Esophagus muscularis mucosa (tissue), 4 donors: ENCODE measurements around the gene PCDH1. TPM values are rescaled to one million over a fixed set of nuclear protein-coding genes. Genes with fewer than 3 reads are reported as not detected.
"Not testable (repeated sequence)": the region's sequence is repeated elsewhere in the genome, so short reads cannot be mapped to it uniquely, and the experiment has no call there.

ENCODE experiments used
- DNase-seq: peaks from one replicate; pipeline ENCODE4 v3.0.0-alpha.2; 2017; ENCODE audit errors: extremely low spot score
- H3K27ac ChIP-seq, 4 donors: fragments of 200-600 bp; sonication (generic); replicated peaks in 1 of 4; 1 replicate in 3 of 4; 2 replicates in 1 of 4; pipeline ENCODE4 v1.5.1; 2016 to 2019; ENCODE audit warnings: mild to moderate bottlenecking in 1 of 4
- H3K27me3 ChIP-seq, 4 donors: fragments of 200-600 bp; sonication (generic); one replicate each; pipeline versions ENCODE4 v1.5.1 to v1.6.0; 2016 to 2019
- H3K36me3 ChIP-seq, 4 donors: fragments of 200-600 bp; sonication (generic); one replicate each; pipeline ENCODE4 v1.5.1; 2016 to 2019
- H3K4me1 ChIP-seq, 4 donors: fragments of 200-600 bp; sonication (generic); one replicate each; pipeline ENCODE4 v1.5.1; 2016 to 2019
- H3K4me3 ChIP-seq, 4 donors: fragments of 200-600 bp; sonication (generic); 1 replicate in 2 of 4; 2 replicates in 2 of 4; pipeline ENCODE4 v1.5.1; 2016 to 2019; ENCODE audit warnings: mild to moderate bottlenecking in 4 of 4, moderate library complexity in 1 of 4
- H3K9me3 ChIP-seq, 4 donors: fragments of 200-600 bp; sonication (generic); 1 replicate in 3 of 4; 2 replicates in 1 of 4; pipeline ENCODE4 v1.5.1; 2016 to 2019
- CTCF ChIP-seq, 3 experiments: fragments of 200-600 bp in 2 of 3; fragments of 450-650 bp in 1 of 3; sonication (generic) in 2 of 3; IDR thresholded peaks; one replicate each; pipeline ENCODE4 v1.5.1; 2017 to 2019; ENCODE audit warnings: antibody characterized with exemption in 3 of 3, mild to moderate bottlenecking in 2 of 3, moderate library complexity in 1 of 3
- EP300 ChIP-seq: sonication (generic); formaldehyde crosslinking; IDR thresholded peaks from one replicate; pipeline ENCODE4 v1.6.1; 2017; ENCODE audit warnings: antibody characterized with exemption
- POLR2A ChIP-seq: fragments of 450-650 bp; IDR thresholded peaks from one replicate; pipeline ENCODE4 v1.6.1; 2017; ENCODE audit warnings: antibody characterized with exemption, moderate library complexity, mild to moderate bottlenecking, low read depth
- POLR2AphosphoS5 ChIP-seq, 2 donors: sonication (generic); formaldehyde crosslinking; IDR thresholded peaks; one replicate each; pipeline ENCODE4 v1.6.1; 2017; ENCODE audit warnings: antibody characterized with exemption in 2 of 2
- WGBS: methylation state at CpG from one replicate; pipeline ENCODE4 v1.1.5; 2018; 5-methylcytosine and 5-hydroxymethylcytosine counted together
- intact Hi-C: fragments of 100-400 bp; cut with DNase I; formaldehyde crosslinking; loops from one replicate; pipeline ENCODE4 v1.15.1; 2023
- total RNA-seq, 4 donors: library from RNA; depleted of rRNA; stranded (reverse); fragments of >200 nt; gene quantifications; one replicate each; pipeline versions ENCODE4 v1.1.0 to v1.2.1, GENCODE V29; 2016

Gene PCDH1
- 10 to 100 TPM; 18.7 to 57.8 (median 38.2) TPM for total RNA-seq

DNA sequence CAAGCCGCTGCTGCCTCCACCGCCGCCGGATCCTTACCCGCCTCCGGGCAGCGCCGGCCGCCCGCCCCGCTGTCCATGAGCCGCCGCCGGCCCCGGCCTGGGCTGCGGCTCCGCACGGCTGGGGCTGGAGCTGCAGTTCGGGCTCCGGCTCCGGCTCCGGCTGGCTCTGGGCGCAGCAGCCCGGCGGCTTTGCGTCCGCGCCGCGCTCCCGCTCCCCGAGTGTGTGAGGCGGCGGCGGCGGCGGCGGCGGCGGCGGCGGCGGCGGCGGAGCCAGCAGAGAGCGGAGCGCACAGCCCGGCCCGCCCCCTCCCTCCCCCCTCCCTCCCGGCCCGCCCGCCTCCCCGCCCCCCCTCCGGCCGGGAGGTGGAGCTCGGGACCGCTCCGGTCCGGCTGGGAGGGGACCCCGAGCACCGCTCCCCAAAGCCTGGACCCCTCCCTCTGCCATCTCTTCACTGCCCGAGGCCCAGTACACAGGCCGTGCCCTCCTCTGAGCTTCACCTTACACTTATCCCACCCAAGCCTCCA, at the start of gene PCDH1:
PCDH1 (minus strand) TSS at position 225 of the 525 bp plus-strand sequence; CDS start at position 77, 148 bp downstream.
- 0% methylated on average over 8 of the region's 63 CpGs for WGBS
- intact Hi-C loops, result loop anchor here (2.0 kb wide), 2 partner anchors 83 to 185 kb away; no protein-coding TSS in a partner anchor
- peaks cover 60 to 89% (median 82%) of the 10 kb centered on the region in 4 donors for H3K4me1 ChIP-seq
- H3K9me3 ChIP-seq, result no peaks in the 10 kb centered on the region
- H3K36me3 ChIP-seq, result peaks cover 0 to 6% (median 0%) of the 10 kb centered on the region in 4 donors
- H3K4me3 ChIP-seq, result peak within 1 kb of the TSS; percentile 70 to 82 (median 73)
- peak within 1 kb of the TSS; percentile 76 to 82 (median 78) for H3K27ac ChIP-seq
- peaks cover 0 to 82% (median 44%) of the 10 kb centered on the region in 4 donors for H3K27me3 ChIP-seq
- no peak for TF ChIP-seq POLR2A
- TF ChIP-seq POLR2AphosphoS5 (IDR thresholded peaks at IDR 0.05), result no peak
- TF ChIP-seq EP300, result no peak
- TF ChIP-seq CTCF (IDR thresholded peaks at IDR 0.05), result no peak
- no peak for DNase-seq

GRCh38 chr5:141926434-141926833, 48.2 kb upstream of the PCDH1 start:
- Histone ChIP-seq H3K36me3 (peaks cover 35 to 69% (median 65%) of the 10 kb centered on the region in 4 donors), H3K9me3 (no peaks in the 10 kb centered on the region), H3K4me1 (peaks cover 25 to 39% (median 38%) of the 10 kb centered on the region in 4 donors), H3K4me3 (no peak overlapping the region), H3K27ac (no peak overlapping the region), H3K27me3 (no peaks in the 10 kb centered on the region)
- TF ChIP-seq EP300 (no peak), CTCF (IDR thresholded peaks at IDR 0.05) (no peak)
- 79% methylated on average over 2 of the region's 2 CpGs for WGBS
- DNase-seq, result no peak
- intact Hi-C loops, result no loop called here

- intact Hi-C loops, result no loop called here
Observed at GRCh38 chr5:141923448-141924313, 45.5 kb upstream of the PCDH1 start, which contains the start of gene DELE1. DELE1 (plus strand) TSS chr5:141923871; CDS start chr5:141923942, 71 bp downstream.

DNA sequence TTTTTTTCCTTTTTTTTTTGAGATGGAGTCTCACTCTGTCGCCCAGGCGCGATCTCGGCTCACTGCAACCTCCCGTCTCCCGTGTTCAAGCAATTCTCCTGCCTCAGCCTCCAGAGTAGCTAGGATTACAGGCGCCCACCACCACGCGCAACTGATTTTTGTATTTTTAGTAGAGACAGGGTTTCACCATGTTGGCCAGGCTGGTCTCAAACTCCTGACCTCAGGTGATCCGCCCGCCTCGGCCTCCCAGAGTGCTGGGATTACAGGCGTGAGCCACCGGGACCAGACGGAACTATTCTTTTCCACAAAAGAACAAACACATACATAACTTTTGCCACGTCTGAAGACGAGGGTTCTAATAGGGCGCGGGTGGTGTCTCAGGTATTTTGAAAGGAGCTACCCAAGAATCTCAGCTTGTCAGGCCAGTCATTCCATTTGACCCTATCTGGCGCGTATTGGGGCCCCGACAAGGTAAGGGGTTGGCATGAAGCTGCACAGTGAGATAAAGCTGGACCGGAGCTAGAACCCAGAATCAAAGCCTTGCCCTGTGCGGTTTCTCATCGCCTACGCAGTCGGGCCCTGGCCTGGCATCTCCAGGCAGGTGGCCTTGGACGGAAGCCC, 44.7 kb upstream of the PCDH1 start:
- H3K9me3 ChIP-seq, intact Hi-C loops, H3K27me3 ChIP-seq, DNase-seq: not testable (repeated sequence)
- peak overlapping the region; percentile 70 to 75 (median 74) for H3K4me3 ChIP-seq
- H3K27ac ChIP-seq, result peak overlapping the region; percentile 91 to 97 (median 95)
- H3K36me3 ChIP-seq, result peaks cover 7 to 34% (median 30%) of the 10 kb centered on the region in 4 donors
- peaks cover 25 to 39% (median 32%) of the 10 kb centered on the region in 4 donors for H3K4me1 ChIP-seq
- 73% methylated on average over 22 of the region's 28 CpGs for WGBS

More at GRCh38 chr5:141923448-141924313, 45.5 kb upstream of the PCDH1 start, which contains the start of gene DELE1:
- Histone ChIP-seq H3K4me1 (peaks cover 25 to 39% (median 32%) of the 10 kb centered on the region in 4 donors), H3K27ac (peak within 1 kb of the TSS; percentile 91 to 97 (median 95)), H3K9me3 (no peaks in the 10 kb centered on the region), H3K4me3 (peak within 1 kb of the TSS; percentile 70 to 75 (median 74)), H3K36me3 (peaks cover 11 to 42% (median 37%) of the 10 kb centered on the region in 4 donors), H3K27me3 (no peaks in the 10 kb centered on the region)
- under 1% methylated on average over 38 of the region's 53 CpGs for WGBS
- TF ChIP-seq EP300, result no peak
- TF ChIP-seq CTCF (IDR thresholded peaks at IDR 0.05), result no peak
- TF ChIP-seq POLR2AphosphoS5 (IDR thresholded peaks at IDR 0.05), result peak; percentile 85 to 93
- TF ChIP-seq POLR2A, result peak; percentile 61
- DNase-seq, result peak; percentile 98
